Sigmoid colon (tissue), 4 donors: ENCODE results near the gene USP13.

Experiments
- CTCF ChIP-seq, 4 experiments: fragments of 450-650 bp in 3 of 4; fragments of 200-600 bp in 1 of 4; IDR thresholded peaks; one replicate each; pipeline ENCODE4 v1.5.1; 2016 to 2019; ENCODE audit warnings: antibody characterized with exemption in 4 of 4, mild to moderate bottlenecking in 3 of 4, moderate library complexity in 2 of 4
- EP300 ChIP-seq, 4 donors: sonication (generic); formaldehyde crosslinking; IDR thresholded peaks; one replicate each; pipeline ENCODE4 v1.6.1; 2017; ENCODE audit warnings: antibody characterized with exemption in 4 of 4
- POLR2AphosphoS5 ChIP-seq, 4 donors: sonication (generic); formaldehyde crosslinking; IDR thresholded peaks; one replicate each; pipeline ENCODE4 v1.6.1; 2017; ENCODE audit warnings: antibody characterized with exemption in 4 of 4

GRCh38 chr3:179604321-179605078 is 48.3 kb upstream of the USP13 start, which contains the start of the genes MRPL47 and NDUFB5:
- TF ChIP-seq CTCF (IDR thresholded peaks at IDR 0.05) (no peak), POLR2AphosphoS5 (IDR thresholded peaks at IDR 0.05) (peak; percentile 93 to 98 (median 96)), EP300 (IDR thresholded peaks at IDR 0.05) (no peak)
